ENCODE measurements around the gene RTN4RL1. TPM values are rescaled to one million over a fixed set of nuclear protein-coding genes. Genes with fewer than 3 reads are reported as not detected.

The RTN4RL1 gene
- total and polyA plus RNA-seq, 2 of the 4 experiments (the other 2 are of a cell fraction), result under 0.01 to 0.03 TPM

- Histone ChIP-seq H3K4ac (ENCODE audit: low read depth, low read length) (no peak overlapping the region), H2AFZ (replicated peaks; ENCODE audit: low read length, poor library complexity) (no peak overlapping the region), H3K56ac (ENCODE audit: extremely low read depth, insufficient read depth, low read length) (no peak overlapping the region), H3K9me1 (ENCODE audit: insufficient read depth, low read length) (no peaks in the 10 kb centered on the region), H3K23ac (ENCODE audit: low read depth, low read length) (no peak overlapping the region), H3K36me3 (ENCODE audit: control insufficient read depth, insufficient read depth, low read length) (no peaks in the 10 kb centered on the region), H2BK20ac (ENCODE audit: low read depth, low read length) (no peak overlapping the region), H2AK9ac (replicated peaks; ENCODE audit: low read depth, low read length, poor library complexity) (no peak overlapping the region), H3K4me2 (ENCODE audit: low read depth, low read length) (no peak overlapping the region), H3K79me1 (ENCODE audit: low read depth in 1 of 2, low read length in 2 of 2) (no peaks in the 10 kb centered on the region), H4K5ac (ENCODE audit: low read depth, low read length) (no peak overlapping the region), H3K4me3 (ENCODE audit: insufficient read depth, low read depth, low read length) (no peak overlapping the region), H2BK120ac (ENCODE audit: low read depth, low read length) (no peak overlapping the region), H3K14ac (replicated peaks; ENCODE audit: low read depth, low read length) (no peak overlapping the region), H2AK5ac (ENCODE audit: low read depth, low read length) (no peak overlapping the region), H3K9ac (ENCODE audit: low read depth, low read length) (no peak overlapping the region), H2BK5ac (ENCODE audit: low read depth, low read length, poor library complexity, severe bottlenecking) (no peak overlapping the region), H3K27ac (ENCODE audit: insufficient read depth, low read length) (no peak overlapping the region), H3K27me3 (ENCODE audit: control insufficient read depth, insufficient read depth, low read length) (peaks cover 4% of the 10 kb centered on the region; the same call in 1 of the 2 replicates), H4K8ac (ENCODE audit: low read depth in 2 of 2, low read length in 2 of 2) (no peak overlapping the region), H2BK15ac (ENCODE audit: low read depth, low read length) (no peak overlapping the region), H3K4me1 (ENCODE audit: control insufficient read depth, insufficient read depth, low read length) (peaks cover 8% of the 10 kb centered on the region), H3K9me3 (ENCODE audit: control insufficient read depth, insufficient read depth, low read length) (no peaks in the 10 kb centered on the region), H4K20me1 (ENCODE audit: insufficient read depth, low read length) (no peaks in the 10 kb centered on the region), H3K18ac (ENCODE audit: low read depth, low read length) (no peak overlapping the region), H4K91ac (ENCODE audit: insufficient read depth, low read depth, low read length) (no peak overlapping the region)
- TF ChIP-seq CEBPB (IDR thresholded peaks at IDR 0.05; ENCODE audit: low read depth, low read length), result no peak
- TF ChIP-seq NFE2L2 (IDR thresholded peaks at IDR 0.05; ENCODE audit: low read depth, low read length), result no peak
- no peak for TF ChIP-seq FOS (IDR thresholded peaks at IDR 0.05; ENCODE audit: low read depth, low read length)
- TF ChIP-seq MAZ (IDR thresholded peaks at IDR 0.05; ENCODE audit: borderline replicate concordance, low read depth, low read length), result no peak
- no peak for TF ChIP-seq MXI1 (IDR thresholded peaks at IDR 0.05; ENCODE audit: borderline replicate concordance, low read depth, low read length)
- no peak for TF ChIP-seq ELK1 (IDR thresholded peaks at IDR 0.05; ENCODE audit: borderline replicate concordance, low read depth, low read length)
- TF ChIP-seq RCOR1 (IDR thresholded peaks at IDR 0.05; ENCODE audit: insufficient replicate concordance, low read length), result no peak
- no peak for TF ChIP-seq BHLHE40 (IDR thresholded peaks at IDR 0.05; ENCODE audit: low read depth, low read length)
- TF ChIP-seq USF2 (IDR thresholded peaks at IDR 0.05; ENCODE audit: low read depth, low read length), result no peak
- no peak for TF ChIP-seq RFX5 (IDR thresholded peaks at IDR 0.05; ENCODE audit: low read depth, low read length)
- TF ChIP-seq CHD1 (IDR thresholded peaks at IDR 0.05; ENCODE audit: low read depth, low read length), result no peak
- TF ChIP-seq MAFK (IDR thresholded peaks at IDR 0.05; ENCODE audit: low read depth, low read length), result no peak
- TF ChIP-seq CTCF (conservative IDR thresholded peaks at IDR 0.05; ENCODE audit: low read depth, low read length), result no peak
- no peak for TF ChIP-seq SMC3 (IDR thresholded peaks at IDR 0.05; ENCODE audit: low read depth, low read length)
- TF ChIP-seq RAD21 (IDR thresholded peaks at IDR 0.05; ENCODE audit: low read length), result no peak
- no peak for TF ChIP-seq POLR2A (IDR thresholded peaks at IDR 0.05; ENCODE audit: low read depth, low read length)
- POLR2A ChIA-PET (ENCODE audit: unreplicated experiment), result no interaction called here
- no peak for ATAC-seq (ENCODE audit: low read depth)
- CTCF ChIA-PET, result no interaction called here
- dilution Hi-C loops (cut with HindIII; ENCODE audit: low sequenced_read_pairs, unreplicated experiment), result no loop called here
- no TSS peak for BruUV-seq (replicated peaks)
- intact Hi-C loops (cut with micrococcal nuclease), result no loop called here
- in situ Hi-C loops (cut with MboI; ENCODE audit: low sequenced_read_pairs), result no loop called here
- 85% methylated on average over 9 of the region's 13 CpGs; no CpG with 5 or more reads in 1 of the 2 experiments for WGBS, 2 experiments (ENCODE audit: extremely low coverage in 2 of 2, insufficient read length in 1 of 2)
- DNase-seq, result no peak
Observed at GRCh38 chr17:2003525-2003924, 21.6 kb downstream of the RTN4RL1 start.
